Ishikawa (cell line): ENCODE measurements around the gene FIG4.

Source experiments
- CEBPB ChIP-seq: IDR thresholded peaks from 2 replicates; pipeline ENCODE4 v1.6.1; 2012
- CREB1 ChIP-seq: IDR thresholded peaks from 2 replicates; pipeline ENCODE4 v1.6.1; 2012; ENCODE audit warnings: low read depth
- EGR1 ChIP-seq: IDR thresholded peaks from 2 replicates; pipeline ENCODE4 v1.6.1; 2012
- EP300 ChIP-seq: IDR thresholded peaks from 2 replicates; pipeline ENCODE4 v1.6.1; 2012; ENCODE audit warnings: borderline replicate concordance
- FOXM1 ChIP-seq: IDR thresholded peaks from 2 replicates; pipeline ENCODE4 v1.6.1; 2012; ENCODE audit warnings: low read depth, borderline replicate concordance
- MAX ChIP-seq: IDR thresholded peaks from 2 replicates; pipeline ENCODE4 v1.6.1; 2012
- NFIC ChIP-seq: IDR thresholded peaks from 2 replicates; pipeline ENCODE4 v1.6.1; 2012
- RAD21 ChIP-seq: IDR thresholded peaks from 2 replicates; pipeline ENCODE4 v1.6.1; 2012; ENCODE audit warnings: low read depth
- TAF1 ChIP-seq: IDR thresholded peaks from 2 replicates; pipeline ENCODE4 v1.6.1; 2012; ENCODE audit warnings: low read depth, mild to moderate bottlenecking
- TCF12 ChIP-seq: IDR thresholded peaks from 2 replicates; pipeline ENCODE4 v1.6.1; 2012; ENCODE audit warnings: low read depth
- TEAD4 ChIP-seq: IDR thresholded peaks from 2 replicates; pipeline ENCODE4 v1.6.1; 2012
- YY1 ChIP-seq: IDR thresholded peaks from 2 replicates; pipeline ENCODE4 v1.6.1; 2012; ENCODE audit warnings: low read depth
- ZBTB7A ChIP-seq: IDR thresholded peaks from 2 replicates; pipeline ENCODE4 v1.6.1; 2012; ENCODE audit warnings: low read depth
- TF ChIP-seq, protein P1 (sequence below): IDR thresholded peaks from 2 replicates; pipeline ENCODE4 v1.6.1; 2012; ENCODE audit warnings: low read depth, mild to moderate bottlenecking
- TF ChIP-seq, protein P2 (sequence below): IDR thresholded peaks from 2 replicates; pipeline ENCODE4 v1.6.1; 2012

Gene FIG4

GRCh38 chr6:109690737-109691621, at the start of gene FIG4, which contains the start of gene AK9:
FIG4 (plus strand) TSS chr6:109691296; CDS start chr6:109691436, 140 bp downstream.
AK9 (minus strand) TSS chr6:109691202; CDS start chr6:109675745, 15,457 bp downstream.
- peak; percentile 15; the same call in 1 of the 2 replicates for TF ChIP-seq TCF12
- peak; percentile 98 for TF ChIP-seq YY1
- TF ChIP-seq FOXM1: peak; percentile 89
- TF ChIP-seq, protein P1, sequence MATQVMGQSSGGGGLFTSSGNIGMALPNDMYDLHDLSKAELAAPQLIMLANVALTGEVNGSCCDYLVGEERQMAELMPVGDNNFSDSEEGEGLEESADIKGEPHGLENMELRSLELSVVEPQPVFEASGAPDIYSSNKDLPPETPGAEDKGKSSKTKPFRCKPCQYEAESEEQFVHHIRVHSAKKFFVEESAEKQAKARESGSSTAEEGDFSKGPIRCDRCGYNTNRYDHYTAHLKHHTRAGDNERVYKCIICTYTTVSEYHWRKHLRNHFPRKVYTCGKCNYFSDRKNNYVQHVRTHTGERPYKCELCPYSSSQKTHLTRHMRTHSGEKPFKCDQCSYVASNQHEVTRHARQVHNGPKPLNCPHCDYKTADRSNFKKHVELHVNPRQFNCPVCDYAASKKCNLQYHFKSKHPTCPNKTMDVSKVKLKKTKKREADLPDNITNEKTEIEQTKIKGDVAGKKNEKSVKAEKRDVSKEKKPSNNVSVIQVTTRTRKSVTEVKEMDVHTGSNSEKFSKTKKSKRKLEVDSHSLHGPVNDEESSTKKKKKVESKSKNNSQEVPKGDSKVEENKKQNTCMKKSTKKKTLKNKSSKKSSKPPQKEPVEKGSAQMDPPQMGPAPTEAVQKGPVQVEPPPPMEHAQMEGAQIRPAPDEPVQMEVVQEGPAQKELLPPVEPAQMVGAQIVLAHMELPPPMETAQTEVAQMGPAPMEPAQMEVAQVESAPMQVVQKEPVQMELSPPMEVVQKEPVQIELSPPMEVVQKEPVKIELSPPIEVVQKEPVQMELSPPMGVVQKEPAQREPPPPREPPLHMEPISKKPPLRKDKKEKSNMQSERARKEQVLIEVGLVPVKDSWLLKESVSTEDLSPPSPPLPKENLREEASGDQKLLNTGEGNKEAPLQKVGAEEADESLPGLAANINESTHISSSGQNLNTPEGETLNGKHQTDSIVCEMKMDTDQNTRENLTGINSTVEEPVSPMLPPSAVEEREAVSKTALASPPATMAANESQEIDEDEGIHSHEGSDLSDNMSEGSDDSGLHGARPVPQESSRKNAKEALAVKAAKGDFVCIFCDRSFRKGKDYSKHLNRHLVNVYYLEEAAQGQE: no peak
- TF ChIP-seq, protein P2, sequence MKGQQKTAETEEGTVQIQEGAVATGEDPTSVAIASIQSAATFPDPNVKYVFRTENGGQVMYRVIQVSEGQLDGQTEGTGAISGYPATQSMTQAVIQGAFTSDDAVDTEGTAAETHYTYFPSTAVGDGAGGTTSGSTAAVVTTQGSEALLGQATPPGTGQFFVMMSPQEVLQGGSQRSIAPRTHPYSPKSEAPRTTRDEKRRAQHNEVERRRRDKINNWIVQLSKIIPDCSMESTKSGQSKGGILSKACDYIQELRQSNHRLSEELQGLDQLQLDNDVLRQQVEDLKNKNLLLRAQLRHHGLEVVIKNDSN: peak; percentile 47
- TF ChIP-seq EP300: no peak
- no peak for TF ChIP-seq RAD21
- no peak for TF ChIP-seq CREB1
- no peak for TF ChIP-seq NFIC
- no peak for TF ChIP-seq TEAD4
- no peak for TF ChIP-seq CEBPB
- no peak for TF ChIP-seq ZBTB7A
- TF ChIP-seq MAX: peak; percentile 23
- no peak for TF ChIP-seq EGR1
- TF ChIP-seq TAF1: peak; percentile 46

GRCh38 chr6:109644131-109644530, 47.0 kb upstream of the FIG4 start:
- TF ChIP-seq CEBPB (no peak), MAX (no peak), TAF1 (no peak), EGR1 (no peak)
- TF ChIP-seq, protein P1: no peak

GRCh38 chr6:109653264-109653663, 37.8 kb upstream of the FIG4 start:
- TF ChIP-seq ZBTB7A: no peak
- no peak for TF ChIP-seq EP300
- no peak for TF ChIP-seq TAF1
- no peak for TF ChIP-seq RAD21

GRCh38 chr6:109655761-109656262, 35.3 kb upstream of the FIG4 start:
- no peak for TF ChIP-seq EP300
- no peak for TF ChIP-seq TAF1
- no peak for TF ChIP-seq EGR1
- TF ChIP-seq MAX: no peak
- no peak for TF ChIP-seq CREB1
- TF ChIP-seq, protein P2: no peak
- no peak for TF ChIP-seq CEBPB
- no peak for TF ChIP-seq YY1
- TF ChIP-seq RAD21: no peak
- no peak for TF ChIP-seq ZBTB7A

- TF ChIP-seq CEBPB: no peak
- no peak for TF ChIP-seq FOXM1
- no peak for TF ChIP-seq YY1
- no peak for TF ChIP-seq EGR1
- no peak for TF ChIP-seq TEAD4
These were observed 30.4 kb upstream of the FIG4 start for GRCh38 chr6:109660526-109661320.
